HG03457 (cell line): ENCODE results near the gene SH3GL1.

Experiments used
- ATAC-seq: cut with Tn5 transposase; IDR thresholded peaks from one replicate; pipeline ENCODE4 v1.9.1; 2021; ENCODE audit warnings: moderate number of reproducible peaks; ENCODE audit not compliant: unreplicated experiment

Gene SH3GL1

DNA sequence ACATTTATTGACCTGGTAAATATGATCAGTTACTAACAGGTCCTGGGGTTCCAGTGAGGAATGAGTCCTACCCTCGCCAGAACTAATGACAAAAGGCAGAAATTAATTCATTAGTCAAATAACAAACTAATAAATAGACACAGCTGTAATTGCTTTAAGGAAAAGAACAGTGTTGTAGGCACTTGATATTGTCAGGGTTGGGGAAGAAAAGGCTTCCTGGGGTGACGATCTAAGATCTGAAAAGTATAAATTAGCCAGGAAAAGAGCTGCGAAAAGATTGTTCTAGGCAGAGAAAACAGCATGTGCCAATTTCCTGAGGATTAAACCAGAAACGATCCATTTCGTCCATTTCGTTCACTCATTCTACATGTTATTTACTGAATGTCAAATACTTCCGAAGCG lies 1.4 kb upstream of the SH3GL1 start:
- ATAC-seq = no peak

DNA sequence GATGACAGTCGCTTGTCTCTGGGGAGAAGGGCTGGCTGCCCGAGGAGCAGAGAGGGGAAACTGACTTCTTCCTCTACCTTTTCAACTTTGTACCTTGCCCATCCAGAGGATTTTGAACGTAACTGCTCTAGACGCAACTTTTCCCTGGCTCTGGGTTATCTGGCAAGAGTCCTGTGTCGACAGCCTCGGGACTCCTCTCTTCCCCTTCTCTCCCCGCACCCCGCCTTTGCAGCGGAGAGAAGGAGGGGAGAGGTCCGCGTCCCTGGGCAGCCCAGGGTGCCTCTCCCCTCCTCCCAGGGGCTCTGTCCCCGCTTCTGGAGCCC lies 574 bp downstream of the SH3GL1 start:
- no peak for ATAC-seq

DNA sequence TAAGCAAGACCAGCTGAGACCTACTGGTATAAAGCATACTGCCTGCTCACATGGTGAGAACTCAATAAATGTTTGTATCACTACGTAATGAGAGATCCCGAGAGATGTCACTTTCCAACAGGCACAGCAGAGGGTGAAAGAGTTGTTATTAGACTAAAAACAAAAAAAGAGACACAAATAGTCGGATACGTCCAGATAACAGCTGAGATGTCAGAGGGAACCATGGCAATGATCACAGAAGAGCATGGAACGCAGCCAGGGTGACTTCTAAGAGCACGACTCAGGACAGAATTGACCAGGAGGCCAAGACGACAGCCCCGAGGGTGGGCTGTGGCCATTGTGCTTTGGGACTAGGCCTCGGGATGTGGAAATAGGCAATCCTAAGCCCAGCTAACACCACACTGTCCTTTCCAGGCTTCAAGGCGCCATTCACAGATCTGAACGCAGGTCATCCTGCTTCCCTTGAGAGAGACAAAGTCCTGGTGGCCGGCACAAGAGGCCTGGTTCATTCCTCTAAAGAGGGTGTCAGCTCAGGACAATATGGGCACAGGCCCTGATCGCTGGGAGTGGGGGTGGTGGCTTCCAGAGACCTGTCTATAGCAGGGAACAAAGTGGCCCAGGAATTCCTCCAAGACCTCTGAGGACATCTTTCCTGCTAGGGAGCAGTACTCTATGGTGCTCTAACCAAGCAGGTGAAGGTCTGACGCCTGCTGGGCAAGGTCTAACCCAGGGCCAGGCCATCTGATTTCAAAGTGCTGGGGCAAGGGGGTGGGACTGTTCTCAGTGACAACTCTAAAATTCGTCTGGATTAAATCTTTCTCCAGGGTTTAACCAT lies 3.2 kb downstream of the SH3GL1 start:
- no peak for ATAC-seq

DNA sequence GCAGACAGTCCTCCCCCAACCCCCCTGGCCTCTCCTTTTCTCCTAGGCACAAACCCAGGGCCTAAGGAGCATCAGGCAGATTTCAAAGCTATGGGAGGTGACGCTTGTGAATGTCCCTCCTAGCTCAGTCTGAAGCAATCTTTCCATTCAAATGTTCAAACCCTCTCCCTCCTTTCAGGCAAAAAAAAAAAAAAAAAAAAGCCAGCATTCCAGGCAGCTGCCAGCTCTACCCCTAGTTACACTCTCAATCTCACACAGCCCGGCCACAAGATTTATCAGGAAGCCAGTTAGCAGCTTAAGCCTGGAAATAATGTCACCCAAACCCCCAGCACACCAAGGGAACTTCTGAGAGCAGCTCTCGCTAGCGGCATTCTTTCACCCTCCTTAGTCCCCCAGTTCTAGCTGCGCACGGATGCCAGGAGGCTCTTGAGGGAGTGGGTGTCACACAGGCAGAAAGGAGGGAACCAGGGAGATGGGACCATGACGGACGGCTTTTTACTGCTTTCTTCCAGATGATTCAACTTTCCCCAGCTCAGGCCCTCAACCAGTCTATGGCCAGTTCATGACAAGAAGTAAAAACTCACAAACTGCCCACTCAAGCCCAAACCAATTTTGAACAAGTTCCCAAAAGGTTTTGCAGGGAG lies 6.3 kb downstream of the SH3GL1 start:
- no peak for ATAC-seq

DNA sequence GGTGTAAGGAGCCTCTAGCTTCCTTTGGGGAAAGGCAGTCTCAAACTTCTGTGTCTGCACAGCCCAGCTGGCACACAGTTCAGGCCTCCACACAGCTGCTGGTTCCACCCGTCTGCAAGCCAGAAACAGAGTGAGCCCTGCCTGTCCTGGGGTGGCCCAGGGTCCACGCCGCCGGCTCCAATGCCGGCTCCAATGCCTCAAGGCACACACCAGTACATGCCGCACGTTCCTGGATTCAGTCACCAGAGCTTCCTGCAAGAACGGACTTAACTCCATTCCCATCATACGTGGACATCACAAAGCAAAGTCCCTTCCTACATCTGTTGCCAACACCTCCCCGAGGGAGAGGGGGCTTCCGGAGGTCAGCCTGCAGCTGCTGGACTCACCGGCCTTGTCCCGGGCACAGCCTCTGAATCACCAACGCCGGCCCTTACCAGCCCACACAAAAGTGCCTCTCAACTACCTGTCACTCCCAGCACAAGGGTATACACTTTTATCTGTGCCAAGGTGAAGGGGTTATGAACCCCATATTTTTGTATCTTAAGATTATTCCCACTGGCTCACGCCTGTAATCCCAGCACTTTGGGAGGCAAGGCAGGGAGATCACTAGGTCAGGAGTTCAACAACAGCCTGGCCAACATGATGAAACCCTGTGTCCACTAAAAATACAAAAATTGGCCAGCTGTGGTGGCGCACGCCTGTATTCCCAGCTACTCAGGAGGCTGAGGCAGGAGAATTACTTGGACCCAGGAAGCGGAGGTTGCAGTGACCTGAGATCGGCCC lies 8.5 kb downstream of the SH3GL1 start:
- no peak for ATAC-seq

DNA sequence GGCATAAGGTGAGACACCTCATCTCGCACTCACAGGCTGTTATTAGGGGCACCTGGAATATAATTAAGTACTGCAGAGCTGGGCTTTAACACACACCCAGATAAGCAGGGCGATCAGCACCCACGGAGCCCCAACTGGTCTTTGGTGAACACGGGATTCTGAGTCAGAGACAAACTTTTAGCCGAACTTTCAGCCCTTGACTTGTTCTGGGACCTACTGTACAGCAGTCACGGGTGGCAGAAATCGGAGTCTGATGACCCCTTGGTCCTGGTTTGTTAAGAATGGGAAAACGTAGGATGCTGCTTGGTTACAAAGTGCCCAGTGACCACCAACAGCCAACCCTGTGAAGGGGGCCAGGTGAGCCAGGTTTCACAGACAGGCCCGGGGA lies 9.0 kb downstream of the SH3GL1 start:
- ATAC-seq = no peak

DNA sequence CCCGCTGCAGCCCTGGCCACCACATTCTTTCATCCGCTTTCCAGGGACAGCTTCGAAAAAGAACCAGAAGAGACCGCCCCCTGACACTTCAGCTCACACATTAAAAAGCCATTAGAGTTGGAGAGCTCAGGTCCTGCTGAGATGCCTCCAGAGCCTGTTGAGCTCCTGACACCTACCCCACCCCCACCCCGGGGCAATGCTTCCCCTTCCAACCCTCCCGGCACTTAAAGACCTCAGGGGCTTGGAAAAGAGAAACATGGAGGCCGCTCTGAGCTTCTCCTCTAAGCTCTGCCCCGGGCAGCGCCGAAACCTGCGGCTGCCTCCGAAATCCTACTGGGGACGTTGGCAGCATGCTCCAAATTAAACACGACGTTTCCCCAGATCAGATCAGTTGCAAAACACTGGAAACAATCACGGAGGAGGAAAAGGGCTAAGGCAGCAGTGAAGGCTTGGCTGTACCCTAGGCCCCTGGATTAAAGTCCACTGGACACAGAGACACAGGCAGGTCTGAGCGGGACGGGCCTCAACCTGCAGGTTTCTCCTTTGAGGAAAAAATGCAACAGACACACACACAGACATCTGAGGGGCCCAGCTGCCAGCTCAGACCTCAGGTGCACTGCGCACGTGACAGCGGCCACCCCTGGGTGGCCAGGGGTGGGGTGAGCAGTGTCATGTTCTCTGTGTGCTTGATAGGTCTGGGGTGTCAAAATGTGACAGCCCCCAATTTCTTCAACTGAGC lies 9.6 kb downstream of the SH3GL1 start:
- ATAC-seq = no peak

DNA sequence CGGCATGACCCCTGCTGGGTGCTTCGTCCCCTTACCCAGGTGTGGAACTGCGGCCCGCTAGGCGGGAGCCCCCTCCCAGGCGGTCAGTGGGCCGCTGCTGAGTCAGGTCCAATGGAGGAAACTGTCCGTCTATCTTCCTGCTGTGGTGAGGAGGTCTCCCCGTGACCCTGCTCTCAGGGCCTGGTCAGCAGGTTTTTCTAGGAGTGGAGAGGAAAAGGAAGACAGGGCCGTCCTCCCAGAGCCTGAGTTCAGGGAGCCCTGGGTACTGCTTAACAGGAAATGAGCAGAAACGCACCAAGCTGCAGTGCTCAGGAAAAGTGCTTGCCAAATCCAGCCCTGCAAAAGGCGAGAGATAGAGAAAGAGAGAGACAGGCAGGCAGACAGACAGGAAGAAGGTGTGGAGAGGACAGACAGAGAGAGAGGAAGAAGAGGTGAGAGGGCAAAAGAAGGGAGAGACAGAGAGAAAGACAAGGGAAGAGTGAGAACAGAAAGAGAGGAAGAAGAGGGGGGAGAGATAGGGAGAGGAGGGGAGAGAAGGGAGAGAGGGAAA lies 10.3 kb downstream of the SH3GL1 start:
- no peak for ATAC-seq

DNA sequence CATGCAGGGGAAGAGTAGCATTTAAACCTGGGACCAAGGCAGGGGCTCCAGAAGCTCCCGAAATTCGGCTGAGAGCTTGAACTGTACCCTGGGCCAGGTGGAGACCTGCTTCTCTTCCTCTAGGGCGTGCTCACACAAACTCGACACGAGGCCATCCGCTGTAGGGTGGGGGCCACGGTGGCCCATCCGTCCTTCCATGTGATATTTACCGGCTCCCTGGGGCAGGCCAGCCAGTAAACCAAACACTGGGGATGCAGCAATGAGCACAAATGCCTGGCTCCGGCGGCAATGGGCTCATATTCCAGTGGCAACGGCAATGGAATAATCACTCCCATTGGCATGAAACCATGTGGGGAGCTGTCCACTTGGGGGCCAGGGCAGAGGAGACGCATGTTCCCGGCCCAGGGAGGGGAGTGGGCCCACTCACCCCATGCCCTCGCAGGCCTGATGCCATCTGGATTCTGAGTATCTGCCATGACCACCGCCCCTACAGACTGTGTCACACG lies 10.8 kb downstream of the SH3GL1 start:
- ATAC-seq = no peak

DNA sequence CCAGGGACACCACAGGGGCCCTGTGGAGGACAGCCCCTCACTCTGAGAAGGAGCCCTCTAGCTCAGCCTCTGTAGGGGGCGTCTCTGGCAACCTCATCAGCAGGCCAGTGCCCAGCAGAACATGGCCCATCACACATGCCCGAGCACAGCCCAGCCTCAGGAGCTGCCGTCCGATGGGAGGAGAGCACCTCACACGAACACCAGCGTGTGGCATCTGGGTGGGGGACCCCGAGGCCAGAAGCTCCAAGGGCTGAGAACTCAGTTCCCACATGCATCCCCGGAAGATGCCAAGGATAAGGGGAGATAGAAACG lies 11.3 kb downstream of the SH3GL1 start:
- ATAC-seq = no peak

DNA sequence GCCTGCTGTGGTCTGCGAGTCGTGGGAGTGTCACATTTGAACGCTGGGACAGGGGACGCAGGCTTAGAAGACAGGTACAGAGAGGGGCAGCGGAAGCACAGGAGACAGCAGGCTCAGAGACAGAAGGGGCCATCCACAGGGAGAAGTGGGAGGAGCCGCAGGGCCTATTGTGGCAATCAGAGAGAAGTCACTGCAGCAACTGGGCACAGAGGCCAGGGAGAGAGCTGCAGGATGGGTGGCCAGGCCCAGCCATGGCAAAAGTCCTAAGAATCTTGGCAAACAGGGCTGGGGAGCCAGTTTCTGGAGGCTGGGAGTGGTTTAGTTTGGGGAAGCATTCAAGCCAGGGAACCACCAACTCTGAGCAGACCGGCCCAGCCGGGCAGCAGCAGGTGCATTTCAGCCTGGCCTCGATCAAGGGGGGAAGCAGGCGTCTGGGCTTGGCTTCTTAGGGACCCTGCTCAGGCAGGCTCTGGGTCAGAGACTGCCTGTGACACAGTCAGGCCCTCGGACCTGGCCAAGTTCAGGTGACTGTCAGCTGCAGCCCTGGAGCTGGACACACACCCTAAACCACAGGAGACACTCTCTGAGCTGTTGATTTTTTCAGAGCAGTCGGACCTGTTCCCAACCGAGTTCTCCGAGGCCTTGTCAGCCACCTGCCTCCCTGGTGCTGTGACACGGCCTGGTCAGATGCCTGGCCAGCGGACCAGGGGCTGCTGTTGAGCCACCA lies 11.8 kb downstream of the SH3GL1 start:
- ATAC-seq = no peak

DNA sequence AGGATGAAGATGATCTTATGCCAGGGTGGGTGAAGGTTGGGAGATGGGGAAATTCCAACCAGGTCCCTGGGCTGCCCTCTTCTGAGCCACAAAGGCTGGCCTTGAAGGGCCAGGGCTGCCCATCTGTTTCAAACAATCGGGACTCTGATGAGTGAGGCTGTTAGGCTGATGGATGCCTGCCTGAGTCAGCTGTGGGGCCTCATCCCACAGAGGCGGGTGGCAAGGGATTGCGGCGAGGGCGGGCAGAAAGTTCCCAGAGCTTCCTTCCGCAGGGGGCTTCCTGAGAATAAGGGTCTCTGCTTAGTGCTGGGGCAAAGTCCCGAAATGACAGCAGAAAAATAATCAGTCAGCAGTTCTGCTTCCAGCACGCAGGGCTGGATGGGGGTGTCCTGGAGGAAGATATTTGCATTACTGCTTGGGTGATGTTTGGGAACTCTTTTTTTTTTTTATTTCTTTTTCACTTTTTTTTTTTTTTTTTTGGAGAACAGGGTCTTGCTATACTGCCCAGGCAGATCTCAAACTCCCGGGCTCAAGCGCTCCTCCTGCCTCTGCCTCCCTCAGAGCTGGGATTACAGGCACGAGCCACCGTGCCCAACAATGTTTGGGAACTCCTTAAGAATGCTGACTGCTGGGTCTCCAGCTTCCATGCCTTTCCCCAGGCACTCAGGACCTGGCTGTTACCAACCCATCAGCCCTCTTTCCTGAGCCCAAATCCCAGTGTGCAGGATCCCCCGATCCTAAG lies 14.1 kb downstream of the SH3GL1 start:
- no peak for ATAC-seq

DNA sequence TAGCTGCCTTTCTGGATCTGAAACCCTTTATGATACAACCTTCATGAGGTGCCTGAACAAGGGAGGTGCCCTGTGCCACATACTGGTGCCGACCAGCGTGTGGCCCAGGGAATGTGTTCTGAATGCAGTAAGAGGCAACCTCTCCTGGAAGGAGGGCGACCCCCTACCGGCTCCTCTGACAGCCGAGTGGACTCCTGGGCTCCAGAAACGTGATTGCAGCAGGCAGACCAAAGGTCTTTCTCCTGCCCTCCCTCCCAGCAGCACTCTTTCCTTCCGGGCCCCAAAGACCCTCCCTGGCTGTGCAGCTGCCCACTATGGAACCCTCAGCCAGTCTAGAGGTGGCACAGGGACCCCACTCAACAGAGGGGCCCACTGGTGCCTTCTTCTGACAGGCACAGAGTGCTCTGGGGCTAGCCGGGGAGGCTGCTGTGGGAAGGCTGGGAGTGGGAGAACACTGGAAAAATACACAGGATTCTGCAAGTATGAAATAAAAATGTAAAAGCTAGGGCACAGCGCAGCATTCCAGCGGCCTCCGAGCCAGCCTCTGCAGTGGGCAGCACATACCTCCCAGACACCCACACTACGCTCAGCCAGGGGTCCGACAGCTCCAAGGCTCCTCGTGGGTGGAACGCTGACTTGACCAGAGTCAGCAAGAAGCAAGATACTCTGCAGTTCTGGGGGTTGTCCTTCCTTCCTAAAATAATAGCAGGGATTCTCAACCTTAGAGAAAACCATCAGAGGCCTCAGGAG lies 14.9 kb downstream of the SH3GL1 start:
- ATAC-seq = no peak

DNA sequence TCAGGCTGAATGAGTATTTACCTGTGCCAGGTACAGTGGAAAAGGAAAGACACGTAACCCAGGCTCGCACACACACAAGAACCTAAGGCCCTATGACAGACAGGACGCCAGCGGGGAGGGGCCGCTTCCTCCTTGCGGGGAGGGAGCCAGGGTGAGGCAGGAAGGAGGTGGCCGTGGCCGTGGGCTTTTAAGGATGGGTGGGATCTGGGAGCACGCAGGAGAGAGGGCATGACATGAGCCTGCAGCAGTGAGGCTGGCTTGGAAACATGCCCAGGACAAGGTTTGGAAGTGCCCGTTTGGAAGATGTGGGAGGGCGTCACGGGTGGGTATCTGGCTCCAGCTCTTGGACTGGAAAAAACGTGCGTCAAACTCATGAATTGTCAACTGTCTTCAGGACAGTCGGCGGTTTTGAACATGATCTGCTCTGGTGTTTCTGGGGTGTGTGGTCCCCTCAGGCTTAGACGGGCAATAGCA lies 20.1 kb downstream of the SH3GL1 start:
- no peak for ATAC-seq

DNA sequence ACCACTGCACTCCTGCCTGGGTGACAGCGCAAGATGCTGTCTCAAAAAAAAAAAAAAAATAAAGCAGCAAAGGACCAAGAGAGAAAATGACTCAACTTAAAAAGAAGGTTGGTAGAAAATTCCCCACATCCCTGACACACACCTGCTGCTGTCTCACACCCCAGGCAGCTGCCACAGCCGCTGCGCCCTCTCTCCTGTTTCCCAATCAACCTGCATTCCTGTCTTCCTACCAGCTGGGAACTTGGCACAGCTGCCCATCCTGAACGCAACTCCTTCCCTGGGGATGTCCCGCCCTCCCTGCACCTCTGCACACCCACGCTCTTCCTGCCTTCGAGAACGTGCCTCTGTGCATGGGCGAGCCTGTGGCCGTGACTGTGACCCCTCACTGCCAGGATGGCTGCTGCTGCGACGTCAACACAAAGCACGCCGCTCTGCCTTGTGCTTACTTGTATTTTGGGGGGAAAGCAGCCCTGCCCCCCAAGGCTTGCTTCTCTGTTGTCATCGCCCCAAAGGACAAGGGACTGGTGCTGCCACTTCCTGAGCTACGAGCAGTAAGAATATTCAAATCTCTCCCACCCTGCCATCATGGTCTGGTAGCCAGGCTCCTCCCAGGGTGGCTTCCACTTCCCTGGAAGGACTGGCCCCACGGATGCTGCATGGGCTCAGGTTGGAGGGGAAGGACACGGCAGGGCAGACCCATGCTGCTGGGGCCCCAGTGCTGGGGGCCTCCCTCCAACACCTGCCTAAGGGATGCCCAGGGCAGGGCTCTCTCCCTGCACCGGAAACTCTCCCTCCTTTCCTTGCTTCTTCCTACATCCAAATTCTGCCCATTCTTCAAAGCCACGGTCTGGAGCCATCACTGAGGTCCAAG lies 20.7 kb downstream of the SH3GL1 start:
- ATAC-seq = no peak

DNA sequence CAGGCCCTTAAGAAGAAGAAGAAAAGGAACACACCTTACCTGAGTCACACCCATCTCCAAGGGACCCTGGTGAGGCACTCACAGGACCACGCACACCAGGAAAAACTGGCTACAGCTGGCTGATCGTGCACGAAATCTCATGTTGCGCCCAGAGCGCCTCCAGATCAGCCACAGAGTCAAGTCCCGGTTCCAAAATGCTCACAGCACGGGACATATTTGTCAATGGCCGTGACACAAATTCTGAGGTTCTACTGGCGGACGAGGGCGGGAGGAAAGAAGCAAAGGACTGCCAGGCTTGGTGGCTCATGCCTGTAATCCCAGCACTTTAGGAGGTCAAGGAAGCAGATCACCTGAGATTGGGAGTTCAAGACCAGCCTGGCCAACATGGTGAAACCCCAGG lies 21.5 kb downstream of the SH3GL1 start:
- ATAC-seq = no peak

DNA sequence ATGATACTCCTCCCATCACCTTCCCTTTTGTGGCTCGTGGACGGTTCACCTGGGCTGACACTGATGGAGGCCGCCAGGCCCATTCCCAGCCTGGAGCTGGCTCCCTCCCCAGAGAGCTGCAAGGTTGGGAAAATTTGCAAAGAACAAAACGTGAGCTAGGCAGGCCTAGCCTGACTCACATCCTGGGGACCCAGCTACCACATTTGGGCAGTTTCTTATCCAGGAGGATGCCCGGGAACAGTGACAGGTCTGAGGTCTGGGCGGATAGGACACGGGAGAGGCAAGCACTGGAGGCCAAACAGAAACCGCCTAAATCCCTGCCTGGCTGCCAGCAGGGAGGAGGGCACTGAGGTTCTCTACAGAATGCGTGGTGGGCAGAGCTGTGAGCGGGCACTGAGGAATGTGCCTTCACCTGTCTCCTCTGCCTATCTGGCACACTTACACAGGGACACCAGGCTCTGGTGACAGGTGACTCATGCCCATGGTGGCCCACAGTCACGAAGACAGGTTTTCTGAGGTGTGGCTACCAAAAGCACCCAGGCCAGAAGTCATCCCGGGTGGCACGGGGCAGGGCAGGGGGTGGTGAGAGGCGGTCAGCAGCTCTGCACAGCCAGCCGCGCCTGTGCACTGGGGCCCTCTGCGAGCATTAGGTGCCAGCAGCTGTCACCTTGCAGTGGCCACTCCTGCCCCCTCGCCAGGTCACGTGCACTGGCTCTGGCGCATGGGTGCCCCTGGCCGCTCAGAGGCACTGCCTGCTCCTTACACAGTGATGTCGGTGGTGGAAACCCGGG lies 23.2 kb downstream of the SH3GL1 start:
- no peak for ATAC-seq
